ENCODE measurements around the gene ZNF12.

DNA sequence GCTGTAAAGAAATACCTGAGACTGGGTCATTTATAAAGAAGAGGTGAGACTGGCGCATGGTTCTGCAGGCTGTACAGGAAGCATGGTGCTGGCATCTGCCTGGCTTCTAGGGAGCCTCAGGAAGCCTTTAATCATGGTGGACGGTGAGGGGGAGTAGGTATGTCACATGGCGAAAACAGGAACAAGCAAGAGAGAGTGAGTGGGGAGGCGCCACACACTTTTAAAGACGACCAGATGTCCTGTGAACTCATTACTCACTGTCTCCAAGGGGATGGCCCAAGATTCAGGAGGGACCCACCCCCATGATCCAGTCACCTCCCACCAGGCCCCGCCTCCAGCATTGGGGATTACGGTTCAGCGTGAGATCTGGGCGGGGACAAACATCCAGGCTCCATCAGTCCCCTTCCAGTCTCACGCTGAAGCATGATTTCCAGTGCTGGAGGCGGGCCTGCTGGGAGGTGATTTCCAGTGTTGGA is 66.5 kb downstream of the ZNF12 start:
- TF ChIP-seq CTCF (IDR thresholded peaks at IDR 0.05; ENCODE audit: low read length) (no peak), EZH2 (IDR thresholded peaks at IDR 0.05; ENCODE audit: borderline replicate concordance, low read length) (no peak)

All from OCI-LY1 (cell line).